NCI-H526 treated with DMSO at 0.1 percent for 48 hours (cell line): Measurements from ENCODE around the gene SNAPIN.

Experiments
- DNase-seq: peaks from one replicate; lab custom pipeline; 2025; lab: John Stamatoyannopoulos, UW

SNAPIN gene

GRCh38 chr1:153658400-153659174 lies at the start of gene SNAPIN:
TSS of gene SNAPIN (plus strand) at chr1:153658703. CDS start at chr1:153658744, 41 bp downstream.
- peak; percentile 98 for DNase-seq

- no peak for DNase-seq
Measured at GRCh38 chr1:153608742-153609584, 49.5 kb upstream of the SNAPIN start.

- DNase-seq = no peak
Measured at GRCh38 chr1:153609585-153609907, 49.0 kb upstream of the SNAPIN start.

- no peak for DNase-seq
Measured at GRCh38 chr1:153610334-153610733, 48.2 kb upstream of the SNAPIN start.

- DNase-seq = no peak
Measured at GRCh38 chr1:153610811-153611301, 47.6 kb upstream of the SNAPIN start.

GRCh38 chr1:153611356-153611755 lies 47.1 kb upstream of the SNAPIN start:
- no peak for DNase-seq

- no peak for DNase-seq
Measured at GRCh38 chr1:153612111-153612754, 46.3 kb upstream of the SNAPIN start.

- no peak for DNase-seq
Measured at GRCh38 chr1:153612755-153613331, 45.7 kb upstream of the SNAPIN start, which contains the start of gene S100A16. TSS of gene S100A16 (minus strand) at chr1:153613137. CDS start at chr1:153608151, 4,986 bp downstream.

GRCh38 chr1:153613406-153613805 lies 45.1 kb upstream of the SNAPIN start:
- DNase-seq = no peak

GRCh38 chr1:153614189-153614900 lies 44.2 kb upstream of the SNAPIN start:
- DNase-seq = no peak

- DNase-seq = no peak
Measured at GRCh38 chr1:153614906-153615305, 43.6 kb upstream of the SNAPIN start.

GRCh38 chr1:153615406-153615805 lies 43.1 kb upstream of the SNAPIN start:
- no peak for DNase-seq

GRCh38 chr1:153616144-153616916 lies 42.2 kb upstream of the SNAPIN start, which contains the start of gene S100A14:
TSS of gene S100A14 (minus strand) at chr1:153616325. CDS start at chr1:153615858, 467 bp downstream.
- DNase-seq = no peak

- no peak for DNase-seq
Measured at GRCh38 chr1:153616917-153617311, 41.6 kb upstream of the SNAPIN start.

GRCh38 chr1:153617663-153618062 lies 40.8 kb upstream of the SNAPIN start:
- no peak for DNase-seq

GRCh38 chr1:153619171-153619570 lies 39.3 kb upstream of the SNAPIN start:
- no peak for DNase-seq

- no peak for DNase-seq
Measured at GRCh38 chr1:153623101-153623500, 35.4 kb upstream of the SNAPIN start.

GRCh38 chr1:153624965-153625611 lies 33.4 kb upstream of the SNAPIN start:
- no peak for DNase-seq

- DNase-seq = no peak
Measured at GRCh38 chr1:153626477-153626903, 32.0 kb upstream of the SNAPIN start.
